Esophagus muscularis mucosa (tissue), 3 donors: Measurements from ENCODE around the gene MRPL10.

Experiments used
- CTCF ChIP-seq, 3 experiments: fragments of 200-600 bp in 2 of 3; fragments of 450-650 bp in 1 of 3; sonication (generic) in 2 of 3; IDR thresholded peaks; one replicate each; pipeline ENCODE4 v1.5.1; 2017 to 2019; ENCODE audit warnings: antibody characterized with exemption in 3 of 3, mild to moderate bottlenecking in 2 of 3, moderate library complexity in 1 of 3
- POLR2AphosphoS5 ChIP-seq, 2 donors: sonication (generic); formaldehyde crosslinking; IDR thresholded peaks; one replicate each; pipeline ENCODE4 v1.6.1; 2017; ENCODE audit warnings: antibody characterized with exemption in 2 of 2

- TF ChIP-seq CTCF (IDR thresholded peaks at IDR 0.05) = no peak
- TF ChIP-seq POLR2AphosphoS5 (IDR thresholded peaks at IDR 0.05) = no peak
These were observed 23.9 kb downstream of the MRPL10 start for GRCh38 chr17:47807421-47807820.
